NCI-H446 treated with DMSO at 0.1 percent for 48 hours (cell line): Measurements from ENCODE around the gene FOXN3.

Source experiments
- DNase-seq: peaks from one replicate; lab custom pipeline; 2025; lab: John Stamatoyannopoulos, UW

Gene FOXN3

DNA sequence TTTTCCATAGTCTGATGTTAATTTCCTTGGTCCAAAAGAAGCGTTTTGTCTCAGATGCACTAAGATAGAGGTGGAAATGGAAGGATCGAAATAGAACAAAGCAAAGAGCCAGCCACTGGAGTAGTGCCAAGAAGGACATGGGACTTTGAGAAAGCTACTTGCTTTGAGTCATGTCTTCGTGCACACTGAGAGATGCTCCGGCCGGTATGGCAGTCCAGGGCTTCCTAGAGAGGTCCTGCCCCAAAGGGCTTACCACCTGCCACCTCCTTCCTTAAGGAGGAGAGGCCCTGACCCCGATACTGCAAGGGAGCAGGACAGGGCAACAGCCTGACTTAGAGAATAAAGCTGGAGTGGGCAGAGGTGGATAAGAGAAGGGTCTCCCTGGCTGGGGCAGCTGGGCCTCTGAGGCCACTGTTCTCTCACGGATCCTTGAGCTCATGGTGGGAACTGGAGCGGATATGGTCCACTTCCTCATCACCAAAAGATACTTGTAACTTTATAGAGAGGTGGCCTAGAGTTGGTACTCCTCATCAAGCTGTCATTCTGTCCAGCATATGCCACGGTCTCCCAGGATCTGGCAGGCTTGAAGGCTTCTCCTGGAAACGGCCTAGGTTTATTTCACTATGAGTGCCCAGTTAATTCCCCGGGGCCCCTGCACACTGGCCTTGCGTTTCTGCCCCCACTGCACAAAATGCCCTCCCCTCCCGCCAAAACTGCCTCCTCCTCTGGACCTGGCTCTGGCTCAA is 57.4 kb downstream of the FOXN3 start:
- no peak for DNase-seq

DNA sequence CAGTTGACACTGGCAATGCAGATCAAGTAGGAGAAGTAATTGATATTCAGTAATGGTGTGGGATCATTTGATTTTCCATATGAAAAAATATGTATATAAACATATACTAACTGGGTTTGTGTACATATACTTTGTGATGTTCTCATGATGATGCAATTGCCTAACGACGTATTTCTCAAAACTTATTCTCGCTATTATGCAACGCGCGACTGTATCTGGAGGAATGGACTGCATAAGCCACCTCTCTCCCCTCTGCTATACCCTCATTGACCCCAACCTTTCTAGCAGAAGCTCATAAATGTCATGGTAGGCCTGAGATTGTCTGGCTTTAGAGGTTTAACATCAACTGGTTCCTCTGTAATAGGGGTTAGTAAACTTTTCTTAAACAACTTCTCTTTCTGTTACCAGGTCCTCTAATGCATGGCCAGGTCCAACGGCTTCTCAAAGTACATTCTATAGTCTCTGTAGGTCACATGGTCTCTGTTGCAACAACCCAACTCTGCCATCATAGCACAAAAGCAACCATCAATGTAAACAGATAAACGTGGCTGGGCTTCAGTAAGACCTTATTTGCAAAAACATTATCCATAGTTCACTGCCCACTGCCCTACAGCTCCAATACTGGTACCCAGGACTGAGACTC is 59.3 kb downstream of the FOXN3 start:
- DNase-seq = no peak

DNA sequence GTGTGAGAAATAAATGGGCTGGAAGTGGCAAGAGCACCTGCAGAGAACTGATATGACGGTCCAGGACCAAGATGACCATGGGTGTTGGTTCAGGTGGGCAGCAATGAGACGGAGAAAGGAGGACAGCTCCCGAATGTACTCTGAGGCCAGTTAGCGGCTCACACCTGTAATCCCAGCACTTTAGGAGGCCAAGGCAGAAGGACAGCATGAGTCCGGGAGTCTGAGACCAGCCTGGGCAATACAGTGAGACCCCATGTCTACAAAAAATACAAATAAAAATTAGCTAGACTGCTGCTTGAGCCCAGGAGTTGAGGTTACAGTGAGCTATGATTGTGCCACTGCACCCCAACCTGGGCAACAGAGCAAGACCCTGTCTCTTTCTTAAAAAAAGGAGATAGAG is 60.1 kb downstream of the FOXN3 start:
- no peak for DNase-seq

DNA sequence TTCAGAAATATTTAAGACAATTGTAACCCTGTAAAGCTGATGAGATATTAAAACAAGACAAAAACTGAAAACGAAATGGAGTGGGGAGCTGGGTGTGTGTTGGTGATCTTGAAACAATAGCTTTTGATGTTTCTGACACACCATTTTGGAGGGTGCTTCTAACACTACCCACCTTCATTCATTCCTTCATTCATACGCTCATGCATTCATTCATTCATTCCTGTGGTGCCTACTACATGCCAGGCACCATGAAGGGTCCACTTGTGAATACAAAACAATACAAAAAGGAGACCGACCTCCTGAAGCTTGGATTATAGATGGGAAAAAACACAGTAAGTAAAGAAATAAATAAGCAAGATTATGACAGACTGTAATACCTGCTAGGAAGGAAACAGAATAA is 60.5 kb downstream of the FOXN3 start:
- no peak for DNase-seq

DNA sequence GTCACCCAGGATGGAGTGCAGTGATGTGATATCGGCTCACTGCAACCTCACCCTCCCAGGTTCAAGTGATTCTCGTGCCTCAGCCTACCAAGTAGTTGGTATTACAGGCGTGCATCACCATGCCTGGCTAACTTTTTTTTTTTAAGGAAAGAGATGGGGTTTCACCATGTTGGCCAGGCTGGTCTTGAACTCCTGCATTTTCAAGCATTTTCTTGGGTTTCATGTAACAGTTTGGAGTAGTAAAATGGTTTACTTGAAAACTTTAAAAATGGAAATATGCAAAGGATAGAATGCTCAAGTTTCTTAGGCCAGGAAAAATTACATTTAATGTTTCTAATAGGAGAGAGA is 63.3 kb downstream of the FOXN3 start:
- no peak for DNase-seq

DNA sequence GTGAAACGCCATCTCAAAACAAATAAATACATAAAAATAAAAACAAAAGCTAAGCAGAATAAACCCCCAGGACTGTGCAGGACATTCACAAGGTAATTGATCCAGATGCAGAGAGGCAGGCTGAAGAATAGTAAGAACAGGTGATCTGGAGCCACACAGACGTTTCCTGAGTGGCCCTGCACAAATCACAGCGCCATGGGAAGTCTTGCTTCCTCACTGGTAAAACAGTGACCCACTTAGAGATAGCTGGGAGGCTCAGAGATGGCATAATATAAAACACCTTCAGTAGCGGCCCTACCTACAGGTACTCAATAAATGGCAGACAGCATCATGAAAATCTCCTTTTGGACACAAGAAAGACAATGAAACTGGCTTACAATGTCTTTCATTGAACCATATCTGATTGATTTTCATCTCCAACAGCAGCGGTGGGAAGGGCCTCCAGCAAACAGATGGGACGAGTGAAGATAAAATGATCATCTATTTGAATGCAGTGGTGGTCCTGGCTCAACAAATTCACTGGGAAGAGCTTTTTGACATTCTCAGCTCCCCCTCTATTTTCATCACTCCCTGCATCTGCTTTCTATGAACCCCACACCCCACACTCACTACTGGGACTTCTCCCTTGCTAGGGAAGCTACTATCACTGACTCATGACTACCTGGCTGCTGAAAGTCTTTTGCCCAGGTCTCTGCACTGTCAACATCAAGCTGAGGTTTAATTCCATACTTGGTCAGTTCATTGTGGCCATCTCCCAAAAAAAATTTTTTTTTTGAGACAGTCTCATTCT is 63.9 kb downstream of the FOXN3 start:
- DNase-seq = no peak

DNA sequence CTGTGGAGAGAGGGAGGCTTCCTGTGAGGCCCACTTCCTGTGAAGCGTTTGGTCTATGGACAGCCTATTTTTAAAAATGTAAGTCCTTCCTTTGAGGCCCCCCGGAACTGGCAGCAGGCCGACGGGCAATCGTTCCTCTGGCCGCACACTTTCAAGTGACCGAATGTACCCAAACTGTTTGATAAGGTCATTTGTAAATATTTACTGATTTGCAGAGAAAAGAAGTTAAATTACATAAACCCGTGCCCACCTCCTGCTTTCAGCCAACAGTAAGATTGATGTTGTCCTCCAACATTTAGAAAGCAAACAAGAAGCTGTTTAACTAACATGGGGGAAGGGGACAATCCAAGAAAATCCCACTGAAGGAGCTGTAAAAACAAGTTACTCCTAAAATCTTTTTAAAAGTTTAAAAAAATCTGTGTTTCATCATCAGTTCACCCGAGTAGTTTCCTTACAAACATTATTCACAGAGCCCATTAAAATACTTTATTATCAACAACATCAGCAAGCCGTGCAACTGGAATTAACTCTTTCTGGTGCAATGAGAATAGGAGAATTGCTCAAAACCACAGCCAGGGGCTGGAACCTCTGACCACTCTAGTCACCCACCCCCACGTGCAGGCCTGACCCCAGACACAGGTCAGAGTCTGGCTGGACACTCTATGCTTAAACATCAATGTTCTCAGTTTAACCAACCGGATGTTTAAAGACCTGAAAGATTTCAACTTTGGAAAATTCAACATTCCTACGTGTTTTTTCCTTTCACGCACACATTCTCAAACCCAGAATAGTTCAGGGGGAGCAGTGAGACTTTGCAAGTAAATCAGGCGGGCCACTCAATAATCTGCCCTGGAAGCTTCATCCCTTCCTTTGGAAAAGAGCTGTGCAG is 65.3 kb downstream of the FOXN3 start:
- DNase-seq = no peak

DNA sequence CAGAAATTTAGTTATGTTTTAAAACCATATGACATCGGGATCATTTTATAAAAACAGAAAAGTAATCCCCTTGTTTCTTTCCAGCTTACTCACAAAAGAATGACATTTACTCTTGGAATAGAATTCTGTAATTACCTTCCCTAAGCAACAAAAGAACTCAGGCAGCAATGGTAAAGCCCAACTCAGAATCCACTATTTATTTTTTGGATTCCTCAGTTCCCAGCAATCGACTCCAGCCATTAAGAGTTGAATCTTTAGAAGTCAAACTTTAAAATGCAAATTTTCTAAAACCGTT is 65.9 kb downstream of the FOXN3 start:
- DNase-seq = no peak

DNA sequence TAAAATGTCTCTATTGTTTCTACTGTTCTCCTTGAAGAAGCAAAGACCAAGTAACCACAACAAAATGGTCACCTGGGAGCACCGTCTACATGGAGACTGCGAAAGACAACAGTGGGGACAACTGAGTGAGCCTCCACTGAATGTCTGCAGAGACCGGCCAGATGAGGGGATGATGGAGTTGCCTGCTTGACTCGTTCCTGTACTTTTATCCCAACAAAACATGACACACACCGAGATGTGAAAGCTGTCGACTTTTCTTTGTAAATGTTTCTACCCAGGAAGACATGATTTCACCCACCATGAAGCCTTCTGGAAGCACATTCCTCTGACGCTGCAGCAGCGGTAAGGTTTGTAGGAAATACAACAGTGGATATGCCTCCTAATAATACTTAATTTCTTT is 66.9 kb downstream of the FOXN3 start:
- no peak for DNase-seq

DNA sequence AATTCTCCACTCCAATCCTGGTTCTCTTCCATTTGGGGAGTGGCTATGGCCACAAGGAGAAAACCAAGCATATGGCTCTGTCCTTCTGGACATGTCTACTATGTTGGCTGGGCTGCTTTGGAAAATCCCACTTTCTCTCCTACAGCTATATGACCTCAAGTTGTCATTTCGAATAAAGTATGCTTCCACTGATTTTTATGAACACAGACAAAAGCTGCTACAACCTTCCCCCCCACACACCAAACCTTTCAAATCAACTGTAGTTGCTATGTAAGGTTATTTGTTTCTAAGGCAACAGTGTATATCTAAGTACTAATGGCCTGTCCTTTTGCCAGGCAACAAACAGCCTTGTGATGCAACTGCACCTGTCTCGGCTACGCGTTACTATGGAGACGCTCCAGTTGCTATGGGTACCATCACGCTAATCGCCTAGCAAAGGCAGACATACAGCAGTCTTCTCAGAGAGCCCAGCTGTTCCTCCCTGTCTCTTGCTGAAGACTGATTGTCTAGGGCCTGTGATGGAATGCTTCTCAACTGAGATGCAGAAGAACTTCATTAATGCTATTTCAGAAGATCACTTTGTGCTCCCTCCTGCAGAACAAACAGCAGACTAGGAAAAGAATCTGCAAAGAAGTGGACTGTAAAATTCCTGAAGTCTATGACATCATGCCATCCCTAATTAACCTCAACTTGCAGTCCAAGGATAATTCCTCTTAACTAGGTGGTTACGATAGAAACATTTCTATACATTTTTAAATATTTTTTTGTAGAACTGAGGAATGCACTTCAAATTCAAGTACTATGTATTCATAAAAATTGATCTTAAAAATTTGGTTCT is 67.6 kb downstream of the FOXN3 start:
- DNase-seq = peak; percentile 66

DNA sequence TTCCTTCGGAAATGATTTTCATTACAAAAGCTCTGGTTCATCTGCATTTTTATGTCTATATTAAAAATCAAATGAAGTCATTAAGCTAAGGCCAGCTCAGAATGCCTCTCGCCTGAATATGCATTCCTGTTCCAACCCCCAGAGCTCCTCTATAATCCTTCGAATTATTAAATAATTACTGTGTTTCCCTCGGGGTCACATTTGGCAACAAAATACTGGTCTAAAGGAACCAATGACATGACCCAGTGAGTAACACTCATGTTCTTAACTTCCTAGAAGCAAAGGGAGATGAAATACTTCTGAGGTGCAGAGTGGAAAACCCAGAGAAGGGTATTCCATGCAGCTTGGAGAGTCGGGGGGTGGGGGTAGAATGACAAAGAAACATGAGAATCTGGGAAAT is 68.3 kb downstream of the FOXN3 start:
- no peak for DNase-seq

DNA sequence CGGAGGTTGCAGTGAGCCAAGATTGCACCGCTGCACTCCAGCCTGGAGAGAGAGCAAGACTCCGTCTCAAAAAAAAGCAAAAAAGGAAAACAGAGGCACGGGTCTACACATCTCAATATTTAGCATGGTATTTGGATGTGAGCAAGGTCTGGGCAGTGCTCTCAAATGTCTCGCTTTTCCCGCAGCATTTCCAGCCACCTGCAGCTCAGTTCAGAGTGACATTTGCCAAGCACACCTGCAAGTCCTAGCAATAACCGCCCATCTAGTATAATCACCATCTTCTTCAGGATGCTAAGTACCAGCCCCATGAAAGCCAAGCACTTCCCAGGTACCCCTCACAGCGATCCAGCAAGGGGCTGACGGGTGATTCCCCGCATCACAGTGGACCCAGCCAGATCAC is 69.1 kb downstream of the FOXN3 start:
- no peak for DNase-seq

DNA sequence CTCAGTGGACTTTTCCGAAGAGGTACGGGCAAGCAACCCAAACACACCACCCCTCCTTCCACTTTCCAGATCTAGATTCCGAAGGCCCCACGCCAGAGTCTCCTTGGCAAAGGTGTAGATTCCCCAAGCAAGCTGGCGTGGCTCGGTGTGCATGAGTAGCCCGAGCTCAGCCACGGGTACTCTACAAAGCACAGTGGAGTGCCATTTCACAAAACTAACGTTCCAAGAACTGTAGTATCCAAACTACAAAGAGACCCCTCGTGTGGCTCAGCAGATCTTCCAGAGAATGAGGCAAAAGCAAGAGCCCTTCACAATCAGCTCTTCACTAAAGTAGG is 72.1 kb downstream of the FOXN3 start:
- DNase-seq = no peak

DNA sequence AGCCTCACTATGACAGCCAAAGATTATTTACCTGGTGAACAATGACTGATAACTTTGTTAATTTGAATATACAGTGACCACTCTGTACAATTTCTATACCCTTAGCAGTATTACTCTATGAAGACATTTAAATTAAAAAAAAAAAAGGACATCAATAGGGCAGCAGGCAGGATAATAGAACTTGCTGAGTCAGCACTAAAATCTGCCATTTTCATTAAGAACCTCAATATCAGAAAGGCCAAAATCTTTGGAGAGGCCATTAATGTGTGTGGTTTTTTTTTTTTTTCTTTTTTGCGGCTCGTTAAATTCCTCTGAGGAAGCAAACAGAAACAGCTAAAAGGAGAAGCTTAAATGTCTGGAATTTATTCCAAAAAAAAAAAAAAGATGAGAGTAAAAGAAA is 73.7 kb downstream of the FOXN3 start:
- no peak for DNase-seq

DNA sequence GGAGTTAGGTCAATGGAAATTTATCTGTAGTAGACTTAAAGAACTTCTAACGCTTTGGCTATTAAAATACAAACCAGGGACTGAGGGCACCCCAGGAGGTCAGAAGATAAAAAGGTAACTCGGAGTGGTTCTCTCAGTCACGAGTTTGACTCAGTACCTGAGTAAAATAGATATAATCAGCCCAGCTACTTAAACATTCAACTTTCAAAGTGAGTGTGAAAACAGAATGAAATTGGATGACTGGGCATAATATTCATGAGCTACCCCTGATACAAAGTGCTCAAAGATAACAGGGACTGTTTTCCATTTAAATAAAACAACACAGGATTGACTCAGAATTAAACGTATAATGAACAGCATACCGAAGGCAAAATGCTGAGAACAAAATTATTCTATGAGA is 75.0 kb downstream of the FOXN3 start:
- DNase-seq = no peak

DNA sequence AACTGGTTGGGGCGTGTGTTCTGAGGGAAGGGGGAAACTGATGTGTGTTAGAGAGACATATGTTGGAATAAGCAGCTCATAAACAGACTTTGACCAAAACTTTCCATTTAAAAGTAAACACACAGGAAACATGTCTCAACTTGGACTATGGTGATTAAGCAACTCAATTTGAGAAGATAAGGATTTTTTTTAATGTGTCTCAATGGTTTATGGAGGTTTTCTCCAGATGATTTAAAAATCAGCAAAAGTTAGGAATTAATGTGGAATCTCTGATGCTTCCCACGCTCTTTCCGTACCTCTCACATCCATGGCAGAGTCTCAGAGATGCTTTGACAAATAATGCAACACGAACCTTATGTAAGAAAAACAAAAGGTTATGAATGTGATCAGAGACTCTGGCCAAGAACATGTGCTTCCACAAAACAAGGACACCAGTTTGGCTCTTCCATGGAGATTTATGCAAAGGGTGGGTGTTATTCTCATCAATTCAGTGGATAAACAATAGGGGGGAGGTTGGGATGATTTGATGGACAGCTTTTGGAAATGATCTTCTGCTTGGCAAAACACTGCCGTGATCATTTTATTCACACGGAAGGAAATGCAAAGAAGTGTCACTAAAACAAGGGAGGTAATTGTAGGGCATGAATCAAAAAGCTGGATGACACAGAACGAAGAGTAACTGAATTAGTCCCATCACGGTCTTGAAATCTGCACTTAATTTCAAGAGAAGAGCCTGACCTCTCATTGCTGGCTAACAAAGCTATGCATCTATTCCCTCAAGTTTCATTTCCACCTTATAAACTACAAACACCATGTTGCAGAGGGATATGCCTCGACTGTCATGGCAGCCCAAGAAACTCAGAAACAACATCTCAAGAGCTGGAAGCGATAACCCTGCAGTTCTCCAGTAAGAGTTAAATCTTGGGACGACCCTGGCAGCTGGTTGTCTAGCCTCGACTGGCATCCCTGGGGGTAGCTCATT is 76.5 kb downstream of the FOXN3 start:
- no peak for DNase-seq

DNA sequence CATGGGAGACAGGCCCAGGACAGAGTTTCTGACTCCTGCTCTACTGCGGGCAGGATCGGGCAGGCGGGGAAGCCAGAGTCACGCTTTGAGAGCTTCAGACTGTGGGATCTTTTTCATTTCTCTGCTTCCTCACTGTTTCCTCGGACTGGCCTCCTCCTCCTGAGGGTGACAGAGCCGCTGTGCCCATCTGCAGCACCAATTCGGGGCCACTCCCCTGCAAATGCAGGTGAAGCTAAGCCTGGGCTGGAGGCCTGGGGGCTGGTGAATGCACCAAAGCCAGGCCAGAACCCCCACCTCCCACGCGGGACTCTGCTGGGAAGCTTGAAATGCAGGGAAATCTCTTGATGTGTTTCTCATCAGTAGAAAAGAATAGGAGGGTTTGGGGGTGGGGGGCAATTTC is 77.5 kb downstream of the FOXN3 start:
- no peak for DNase-seq

DNA sequence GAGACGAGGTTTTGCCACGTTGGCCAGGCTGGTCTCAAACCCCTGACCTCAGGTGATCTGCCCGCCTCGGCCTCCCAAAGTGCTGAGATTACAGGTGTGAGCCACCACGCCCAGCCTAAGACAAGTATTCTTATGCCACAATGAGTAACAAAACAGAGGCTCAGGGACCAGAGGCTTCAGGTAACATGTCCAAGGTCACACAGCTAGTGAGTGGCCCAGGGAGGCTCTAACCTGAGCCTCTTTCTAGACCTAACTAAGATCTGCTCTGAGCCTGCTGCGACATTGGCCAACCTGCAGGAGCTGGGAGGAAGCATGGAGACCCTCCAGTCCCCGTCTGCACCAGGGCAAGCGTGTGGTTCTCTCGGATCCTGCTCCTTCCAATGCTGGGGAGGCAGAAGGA is 77.9 kb downstream of the FOXN3 start:
- no peak for DNase-seq

DNA sequence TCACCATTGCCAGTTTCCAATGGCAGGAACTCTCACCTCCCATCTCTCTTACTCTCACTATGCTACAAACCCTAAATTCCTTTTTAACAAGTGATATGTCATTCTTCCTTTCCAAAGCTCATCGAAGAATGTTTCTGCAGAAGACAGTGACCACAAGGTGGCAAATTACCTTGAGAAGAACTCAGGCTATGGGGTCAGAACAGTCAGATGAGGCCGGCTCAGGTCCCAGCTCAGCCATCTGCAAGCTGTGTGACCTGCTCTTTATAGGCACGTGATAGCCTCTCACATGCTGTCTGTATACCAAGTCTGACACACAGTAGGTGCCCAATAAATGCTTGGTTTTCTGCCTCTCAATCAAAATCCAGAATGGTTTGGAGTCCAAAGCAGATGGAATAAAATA is 80.7 kb downstream of the FOXN3 start:
- no peak for DNase-seq

DNA sequence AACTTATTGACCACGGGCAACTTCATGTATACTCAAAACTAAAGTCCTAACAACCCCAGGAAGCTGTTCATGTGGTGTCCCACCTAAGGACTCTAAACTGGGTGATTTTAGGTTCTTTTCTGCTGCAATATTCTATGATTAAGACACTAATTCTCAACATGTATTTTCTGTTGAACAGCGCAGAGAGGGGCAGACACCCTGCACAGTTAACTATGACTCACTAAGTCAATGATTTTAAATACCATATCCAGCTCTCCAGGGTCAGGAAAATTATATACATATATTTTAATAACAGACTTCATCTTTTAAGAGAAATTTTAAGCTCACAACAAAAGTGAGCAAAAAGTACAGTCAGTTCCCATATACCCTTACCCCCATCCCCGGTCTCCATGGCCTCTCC is 85.0 kb downstream of the FOXN3 start:
- DNase-seq = no peak

DNA sequence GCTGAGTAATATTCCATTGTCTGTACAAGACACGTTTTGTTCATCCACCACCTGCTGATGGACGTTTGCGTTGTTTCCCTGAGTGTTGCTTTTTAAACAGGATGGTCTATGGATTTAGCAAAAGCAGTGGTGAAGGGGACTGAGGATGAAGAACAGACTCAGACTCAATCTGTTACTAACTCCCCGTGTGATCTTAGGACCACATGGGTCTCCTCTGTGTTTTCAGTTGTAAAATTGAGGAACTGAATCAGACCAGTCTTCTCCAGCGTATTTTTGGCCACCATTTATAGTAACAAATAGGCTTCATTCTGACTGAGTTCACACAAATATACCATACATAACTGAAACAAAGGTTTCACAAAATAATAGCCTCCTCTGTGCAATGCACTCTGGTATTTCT is 85.6 kb downstream of the FOXN3 start:
- no peak for DNase-seq
